GM12875 (cell line): ENCODE results near the gene TMEM190.

ENCODE experiments used
- H3K4me3 ChIP-seq: one replicate; pipeline ENCODE4 v1.5.1; 2011; ENCODE audit warnings: low read depth, low read length, control low read depth
- CTCF ChIP-seq: IDR thresholded peaks from 2 replicates; pipeline ENCODE4 v1.5.1; 2011; ENCODE audit warnings: low read depth, mild to moderate bottlenecking, control low read depth, inconsistent platforms, low read length, moderate library complexity, borderline replicate concordance; ENCODE audit not compliant: insufficient read depth

TMEM190 gene

GRCh38 chr19:55353803-55354697 lies 22.6 kb upstream of the TMEM190 start:
- no peak for TF ChIP-seq CTCF
- no peak overlapping the region for H3K4me3 ChIP-seq

- no peak within 1 kb of the TSS for H3K4me3 ChIP-seq
- TF ChIP-seq CTCF, result no peak
Measured at GRCh38 chr19:55354698-55355212, 21.9 kb upstream of the TMEM190 start, which contains the start of gene COX6B2. Gene COX6B2, minus strand, starts transcription at chr19:55354719. Its CDS starts 198 bp downstream, at chr19:55354521.

GRCh38 chr19:55355213-55355821 lies 21.3 kb upstream of the TMEM190 start:
- TF ChIP-seq CTCF, result no peak
- no peak overlapping the region for H3K4me3 ChIP-seq

GRCh38 chr19:55358493-55358892 lies 18.1 kb upstream of the TMEM190 start:
- TF ChIP-seq CTCF, result no peak
- H3K4me3 ChIP-seq, result no peak overlapping the region

- H3K4me3 ChIP-seq, result no peak overlapping the region
- no peak for TF ChIP-seq CTCF
Measured at GRCh38 chr19:55358943-55359908, 17.4 kb upstream of the TMEM190 start.

GRCh38 chr19:55360902-55361301 lies 15.7 kb upstream of the TMEM190 start:
- no peak for TF ChIP-seq CTCF
- no peak overlapping the region for H3K4me3 ChIP-seq
